Adrenal gland (tissue), 12 donors: ENCODE data around the gene SRGAP1. TPM values are rescaled to one million over a fixed set of nuclear protein-coding genes. Genes with fewer than 3 reads are reported as not detected.

Experiments
- DNase-seq, 7 donors: peaks; one replicate each; pipeline ENCODE4 v3.0.0-alpha.2; 2019 to 2020
- H3K27ac ChIP-seq, 5 donors: fragments of 200-600 bp; sonication (generic) in 4 of 5; 1 replicate in 3 of 5; 2 replicates in 2 of 5; pipeline versions ENCODE4 v1.5.1 to v1.8.0; 2016 to 2020; ENCODE audit warnings: mild to moderate bottlenecking in 1 of 5
- H3K27me3 ChIP-seq: fragments of 200-600 bp; 2 replicates; pipeline ENCODE4 v1.8.0; 2021
- H3K36me3 ChIP-seq, 2 donors: fragments of 200-600 bp; replicated peaks in 1 of 2; 1 replicate in 1 of 2; 2 replicates in 1 of 2; pipeline versions ENCODE4 v1.5.1 to v1.8.0; 2018 to 2022
- H3K4me1 ChIP-seq, 2 donors: fragments of 200-600 bp; replicated peaks in 1 of 2; 1 replicate in 1 of 2; 2 replicates in 1 of 2; pipeline versions ENCODE4 v1.5.1 to v1.8.0; 2018 to 2021
- H3K4me3 ChIP-seq, 4 donors: fragments of 200-600 bp; sonication (generic) in 3 of 4; one replicate each; pipeline ENCODE4 v1.5.1; 2016 to 2018
- H3K9me3 ChIP-seq, 3 donors: fragments of 200-600 bp; sonication (generic) in 1 of 3; replicated peaks in 1 of 3; 1 replicate in 2 of 3; 2 replicates in 1 of 3; pipeline versions ENCODE4 v1.5.1 to v1.8.0; 2016 to 2021
- POLR2A ChIP-seq, 2 donors: fragments of 450-650 bp; IDR thresholded peaks; one replicate each; pipeline ENCODE4 v1.6.1; 2017; ENCODE audit warnings: antibody characterized with exemption in 2 of 2, mild to moderate bottlenecking in 2 of 2, moderate library complexity in 1 of 2
- WGBS, 4 donors: extraction: QIAGEN DNeasy Blood & Tissue Kit in 2 of 4; methylation state at CpG; one replicate each; pipeline versions ENCODE4 v1.1.5 to v1.1.7; 2013 to 2017; 5-methylcytosine and 5-hydroxymethylcytosine counted together
- intact Hi-C, 2 donors: fragments of 100-400 bp; cut with DNase I; formaldehyde crosslinking; loops; one replicate each; pipeline versions ENCODE4 v1.14.1 to v1.15.0; 2022 to 2023
- polyA plus RNA-seq, 3 donors: library from polyadenylated mRNA; stranded (reverse); fragments of 200-250 nt in 2 of 3; fragments of 350-450 nt in 1 of 3; fragmentation: Illumina TruSeq in 1 of 3; extraction: RNeasy Lipid Tissue Mini Kit (QIAGEN cat#74804) in 1 of 3; gene quantifications; one replicate each; pipeline ENCODE4 v1.2.3, GENCODE V29; 2013 to 2014
- total RNA-seq, 9 donors: library from RNA; depleted of rRNA in 4 of 9; stranded (reverse); fragments of >200 nt in 4 of 9; fragments of 120-200 nt in 1 of 9; fragmentation: NEBNext Ultra II Directional in 1 of 9; extraction: Animal tissue kit (Norgen Biotek cat#: 25700) in 1 of 9; gene quantifications; one replicate each; pipeline versions ENCODE4 v1.1.0 to v1.2.4, GENCODE V29; 2013 to 2023
- TF ChIP-seq, protein P1 (sequence below), 6 experiments: fragments of 450-650 bp in 4 of 6; fragments of 200-600 bp in 2 of 6; sonication (generic) in 1 of 6; IDR thresholded peaks; 1 replicate in 5 of 6; 2 replicates in 1 of 6; pipeline versions ENCODE4 v1.5.1 to v1.8.0; 2016 to 2021; ENCODE audit warnings: antibody characterized with exemption in 6 of 6, mild to moderate bottlenecking in 2 of 6, moderate library complexity in 1 of 6
- donor health status: healthy with polysubstance abuse.
- donor health status: Bipolar disorder and iron deficiency.
- donor health status: DM: yes; HTN: yes; CAD: no.
- donor health status: DM: no; HTN: no; CAD: no.
- donor health status: DM: no; HTN: no; CAD: no.
- donor health status: DM: yes; HTN: yes; CAD: no.

The SRGAP1 gene
- total and polyA plus RNA-seq, 12 donors, result 2.4 to 35.6 (median 9.8) TPM

GRCh38 chr12:63915105-63915800, 70.8 kb downstream of the SRGAP1 start:
- peak in 3 of 7 donors; percentile 17 to 60 (median 55) for DNase-seq
- intact Hi-C loops, result loop anchor here in 1 of 2 donors (10.0 kb wide), 1 partner anchor 70 kb away; the partner anchor contains the start of gene SRGAP1
- no peak overlapping the region for H3K4me3 ChIP-seq
- H3K27ac ChIP-seq, result peak overlapping the region in 3 of 5 donors; percentile 10 to 78 (median 39)
- no peaks in the 10 kb centered on the region for H3K36me3 ChIP-seq
- H3K9me3 ChIP-seq, result no peaks in the 10 kb centered on the region
- peaks cover 30 to 53% of the 10 kb centered on the region in 2 donors for H3K4me1 ChIP-seq
- no peaks in the 10 kb centered on the region for H3K27me3 ChIP-seq
- WGBS, 4 donors, result 7 to 20% (median 17%) methylated on average over 2 of the region's 2 CpGs
- TF ChIP-seq POLR2A (IDR thresholded peaks at IDR 0.05), result no peak
- TF ChIP-seq, protein P1, sequence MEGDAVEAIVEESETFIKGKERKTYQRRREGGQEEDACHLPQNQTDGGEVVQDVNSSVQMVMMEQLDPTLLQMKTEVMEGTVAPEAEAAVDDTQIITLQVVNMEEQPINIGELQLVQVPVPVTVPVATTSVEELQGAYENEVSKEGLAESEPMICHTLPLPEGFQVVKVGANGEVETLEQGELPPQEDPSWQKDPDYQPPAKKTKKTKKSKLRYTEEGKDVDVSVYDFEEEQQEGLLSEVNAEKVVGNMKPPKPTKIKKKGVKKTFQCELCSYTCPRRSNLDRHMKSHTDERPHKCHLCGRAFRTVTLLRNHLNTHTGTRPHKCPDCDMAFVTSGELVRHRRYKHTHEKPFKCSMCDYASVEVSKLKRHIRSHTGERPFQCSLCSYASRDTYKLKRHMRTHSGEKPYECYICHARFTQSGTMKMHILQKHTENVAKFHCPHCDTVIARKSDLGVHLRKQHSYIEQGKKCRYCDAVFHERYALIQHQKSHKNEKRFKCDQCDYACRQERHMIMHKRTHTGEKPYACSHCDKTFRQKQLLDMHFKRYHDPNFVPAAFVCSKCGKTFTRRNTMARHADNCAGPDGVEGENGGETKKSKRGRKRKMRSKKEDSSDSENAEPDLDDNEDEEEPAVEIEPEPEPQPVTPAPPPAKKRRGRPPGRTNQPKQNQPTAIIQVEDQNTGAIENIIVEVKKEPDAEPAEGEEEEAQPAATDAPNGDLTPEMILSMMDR (IDR thresholded peaks at IDR 0.05), result no peak

DNA sequence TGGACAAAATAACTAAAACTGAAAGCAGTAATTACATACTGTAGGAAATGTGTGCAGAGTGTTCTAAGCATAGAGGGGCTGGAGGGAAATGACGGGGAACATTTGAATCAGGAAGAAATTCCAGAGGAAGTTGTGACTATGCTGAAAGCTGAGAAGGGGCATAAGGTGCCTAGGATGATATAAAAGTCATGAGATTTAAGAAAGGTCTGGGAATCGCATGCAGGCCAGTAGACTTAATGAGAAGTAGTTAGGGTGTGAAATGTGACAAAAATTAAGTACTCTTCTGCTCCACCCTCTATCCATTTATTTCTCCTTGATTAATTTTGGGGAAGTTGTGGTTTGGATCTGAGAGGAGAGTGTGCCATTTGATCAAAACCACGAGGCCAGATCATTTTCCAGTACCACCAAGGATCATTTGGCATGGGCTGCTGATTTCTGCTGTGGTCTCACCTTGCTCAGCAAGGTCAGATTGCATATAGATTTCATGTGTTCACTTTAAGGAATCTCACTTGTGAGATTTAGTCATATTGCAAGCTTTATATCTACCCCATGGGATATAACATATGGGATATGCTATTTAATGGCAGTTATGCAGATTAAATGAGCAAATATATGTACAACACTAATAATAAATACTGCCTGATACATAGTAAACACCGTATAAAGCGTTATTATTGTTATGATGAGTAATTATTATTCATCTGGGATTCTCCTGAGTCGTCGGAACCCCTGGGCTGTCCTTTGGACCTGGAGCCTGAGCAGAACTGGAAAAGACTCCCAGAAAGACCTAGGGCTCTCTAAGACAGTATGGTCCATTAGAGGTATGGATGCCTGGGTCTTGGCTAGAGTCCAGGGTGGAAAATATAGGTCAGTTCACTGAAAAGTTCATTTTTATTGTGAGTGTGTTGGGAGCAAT, 72.3 kb downstream of the SRGAP1 start:
- no peak for DNase-seq
- Histone ChIP-seq H3K9me3 (no peaks in the 10 kb centered on the region), H3K4me3 (no peak overlapping the region), H3K27me3 (no peaks in the 10 kb centered on the region), H3K36me3 (no peaks in the 10 kb centered on the region), H3K27ac (peak overlapping the region in 4 of 5 donors; percentile 39 to 94 (median 74)), H3K4me1 (peaks cover 30 to 53% of the 10 kb centered on the region in 2 donors)
- 75 to 84% (median 76%) methylated on average over 6 to 7 of the region's 7 CpGs for WGBS, 4 donors
- intact Hi-C loops, result loop anchor here in 1 of 2 donors (10.0 kb wide), 1 partner anchor 72 kb away; the partner anchor contains the start of gene SRGAP1
- TF ChIP-seq POLR2A (IDR thresholded peaks at IDR 0.05), result no peak
- TF ChIP-seq, protein P1 (IDR thresholded peaks at IDR 0.05), result no peak

- 91 to 98% (median 93%) methylated on average over 3 of the region's 3 CpGs for WGBS, 4 donors
Observed at GRCh38 chr12:63917477-63917862, 73.0 kb downstream of the SRGAP1 start.

More at GRCh38 chr12:63917477-63917862, 73.0 kb downstream of the SRGAP1 start:
- Histone ChIP-seq H3K27ac (peak overlapping the region; percentile 34 to 94 (median 69)), H3K27me3 (no peaks in the 10 kb centered on the region), H3K36me3 (no peaks in the 10 kb centered on the region), H3K9me3 (no peaks in the 10 kb centered on the region), H3K4me3 (no peak overlapping the region), H3K4me1 (peaks cover 30 to 53% of the 10 kb centered on the region in 2 donors)
- intact Hi-C loops, result loop anchor here in 1 of 2 donors (10.0 kb wide), 1 partner anchor 73 kb away; the partner anchor contains the start of gene SRGAP1
- DNase-seq, result no peak
- no peak for TF ChIP-seq POLR2A (IDR thresholded peaks at IDR 0.05)
- TF ChIP-seq, protein P1 (IDR thresholded peaks at IDR 0.05), result no peak
